HG03045 (cell line): Measurements from ENCODE around the gene CANT1.
"Not testable (repeated sequence)": the region's sequence is repeated elsewhere in the genome, so short reads cannot be mapped to it uniquely, and the experiment has no call there.

Experiments used
- ATAC-seq: cut with Tn5 transposase; IDR thresholded peaks from one replicate; pipeline ENCODE4 v1.9.1; 2021; ENCODE audit warnings: mild to moderate bottlenecking, moderate library complexity; ENCODE audit not compliant: unreplicated experiment

CANT1 gene

DNA sequence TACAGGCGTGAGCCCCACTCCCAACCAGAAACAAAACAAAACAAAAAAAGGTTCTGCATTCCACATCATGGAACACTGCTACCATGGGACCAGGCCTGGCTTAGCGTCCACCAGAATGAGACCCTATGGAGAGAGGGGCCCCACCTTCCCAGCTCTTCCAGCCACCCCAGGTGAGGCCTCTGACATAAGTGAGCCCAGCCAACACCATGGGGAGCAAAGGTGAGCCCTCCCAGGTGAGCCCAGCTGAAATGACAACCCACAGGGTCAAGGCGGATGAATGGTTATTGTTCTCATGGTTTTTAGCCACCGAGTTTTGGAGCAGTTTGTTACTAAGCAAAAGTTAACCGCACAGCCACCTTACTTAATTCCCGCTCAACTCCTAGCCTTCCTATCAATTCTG lies 46.2 kb downstream of the CANT1 start:
- ATAC-seq: no peak

- ATAC-seq: not testable (repeated sequence)
These were observed 46.6 kb downstream of the CANT1 start for GRCh38 chr17:78962984-78963348.

GRCh38 chr17:78962345-78962983 lies 47.1 kb downstream of the CANT1 start:
- no peak for ATAC-seq

DNA sequence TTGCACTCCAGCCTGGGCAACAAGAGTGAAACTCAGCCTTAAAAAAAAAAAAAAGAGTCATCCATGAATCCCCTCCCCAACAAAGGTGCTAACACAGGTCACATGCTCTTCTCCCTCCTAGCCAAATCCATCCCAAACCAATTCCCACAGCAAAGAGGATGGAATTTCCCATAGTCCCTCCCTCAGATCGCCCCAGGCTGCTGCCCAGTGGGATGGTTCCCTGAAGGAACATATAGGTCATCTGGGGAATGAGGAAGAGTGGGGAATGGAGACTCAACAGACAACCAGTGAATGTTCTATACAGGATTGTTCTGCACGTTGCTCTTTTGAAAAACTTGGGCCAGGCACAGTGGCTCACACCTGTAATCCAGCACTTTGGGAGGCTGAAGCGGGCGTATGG lies 48.0 kb downstream of the CANT1 start:
- ATAC-seq: no peak

DNA sequence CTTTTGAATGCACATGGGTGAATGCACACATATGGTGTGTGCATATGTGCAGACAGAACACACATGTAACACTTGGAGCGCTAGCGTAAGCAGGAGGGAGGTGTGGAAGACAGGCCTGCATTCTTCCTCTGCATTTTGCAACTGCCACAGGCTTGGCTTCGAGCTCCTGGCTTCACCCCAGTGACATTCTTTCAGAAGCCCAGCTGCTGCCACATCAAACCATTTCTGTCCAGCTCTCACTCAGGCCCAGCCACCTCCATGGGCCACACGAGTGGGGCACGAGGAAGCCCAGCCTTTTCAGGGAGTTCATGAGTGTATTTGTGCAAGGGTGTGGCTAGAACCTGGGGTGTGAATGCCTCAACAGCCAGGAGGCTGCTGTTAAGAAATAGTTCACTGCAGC lies 48.6 kb downstream of the CANT1 start:
- no peak for ATAC-seq

GRCh38 chr17:78959803-78960202 lies 49.8 kb downstream of the CANT1 start:
- no peak for ATAC-seq

- ATAC-seq: no peak
These were observed 50.9 kb downstream of the CANT1 start for GRCh38 chr17:78958641-78959127.

DNA sequence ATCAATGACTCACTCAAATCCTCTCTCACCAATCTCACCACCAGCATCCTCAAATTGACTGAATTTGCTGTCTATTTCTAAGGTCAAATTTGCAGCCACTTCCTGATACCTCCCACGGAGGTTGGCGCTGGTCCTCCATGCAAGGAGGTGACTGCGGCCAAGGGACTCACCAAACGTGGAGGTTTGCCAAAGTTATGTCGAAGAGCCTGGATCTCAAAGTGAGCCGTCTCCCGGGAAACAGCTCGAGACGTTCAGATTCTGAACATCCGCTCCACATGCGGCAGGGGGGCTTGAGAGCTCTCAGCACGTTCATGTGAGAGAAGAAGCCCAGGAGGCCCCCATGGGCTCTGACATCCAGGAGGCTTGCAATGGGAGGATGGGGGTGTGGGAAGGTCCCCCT lies 52.4 kb downstream of the CANT1 start:
- ATAC-seq: no peak

GRCh38 chr17:78956254-78956653 lies 53.3 kb downstream of the CANT1 start:
- ATAC-seq: no peak

- no peak for ATAC-seq
These were observed 54.9 kb downstream of the CANT1 start for GRCh38 chr17:78954684-78955083.

DNA sequence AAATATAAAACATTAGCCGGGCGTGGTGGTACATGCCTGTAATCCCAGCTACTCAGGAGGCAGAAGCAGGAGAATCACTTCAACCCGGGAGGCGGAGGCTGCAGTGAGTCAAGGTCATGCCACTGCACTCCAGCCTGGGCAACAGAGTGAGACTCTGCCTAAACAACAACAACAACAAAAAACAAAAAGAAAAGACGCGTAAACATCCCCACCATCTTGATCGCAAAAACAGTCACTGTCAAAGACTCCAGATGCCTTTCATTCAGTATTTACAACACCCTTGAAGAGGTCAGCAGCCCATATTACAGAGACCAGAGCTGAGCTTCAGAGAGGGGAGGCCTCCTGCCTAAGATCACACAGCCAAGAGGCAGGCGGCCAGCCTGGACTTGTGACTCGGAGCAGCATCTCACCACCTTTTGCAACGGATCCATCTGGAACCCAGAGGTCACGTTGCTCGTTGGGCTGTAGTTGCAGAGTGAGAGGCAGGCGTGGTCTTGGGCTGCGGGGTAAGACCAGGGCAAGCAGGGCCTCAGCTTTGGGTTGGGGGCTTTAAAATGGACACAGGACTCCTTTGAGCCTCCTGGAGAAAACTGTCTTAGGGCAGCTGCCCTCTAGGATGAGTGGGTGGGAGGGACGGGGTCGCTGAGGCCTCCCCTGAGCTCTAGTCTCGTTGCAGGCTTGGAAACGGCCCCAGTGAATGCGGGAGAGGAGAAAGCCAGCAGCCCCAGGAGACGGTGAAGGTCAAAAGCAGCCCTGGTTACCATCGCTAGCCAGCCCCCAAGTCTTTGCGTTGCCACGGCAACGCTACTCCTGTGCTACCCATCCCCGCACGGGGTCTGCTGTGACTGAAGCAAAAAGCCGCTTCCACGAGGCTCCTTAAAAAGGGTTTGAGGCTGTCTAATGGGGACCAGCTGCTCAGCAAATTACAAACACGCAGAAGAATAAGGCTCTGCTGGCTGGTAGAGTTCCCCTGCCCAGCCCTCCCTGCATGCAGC lies 55.9 kb downstream of the CANT1 start:
- ATAC-seq: no peak

DNA sequence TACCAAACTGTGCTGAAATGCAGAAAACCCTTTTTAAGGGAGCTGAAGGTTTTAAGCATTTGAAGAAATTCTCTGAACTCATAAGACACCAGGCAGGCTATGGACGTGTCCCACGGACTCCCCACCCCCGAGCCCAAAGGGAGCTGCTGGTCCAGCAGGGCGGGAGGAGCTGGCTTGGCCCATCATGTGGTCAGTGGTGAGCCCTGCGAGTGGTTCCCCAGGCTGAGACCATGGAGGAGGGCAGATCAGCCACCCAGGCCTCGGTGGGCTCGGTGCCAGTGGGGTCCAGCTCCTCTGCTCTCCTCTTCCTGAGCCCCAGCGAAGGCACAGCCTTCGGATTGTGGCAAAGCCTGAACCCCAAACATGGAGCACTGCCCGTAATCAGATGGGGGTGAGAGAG lies 56.9 kb downstream of the CANT1 start:
- ATAC-seq: no peak

DNA sequence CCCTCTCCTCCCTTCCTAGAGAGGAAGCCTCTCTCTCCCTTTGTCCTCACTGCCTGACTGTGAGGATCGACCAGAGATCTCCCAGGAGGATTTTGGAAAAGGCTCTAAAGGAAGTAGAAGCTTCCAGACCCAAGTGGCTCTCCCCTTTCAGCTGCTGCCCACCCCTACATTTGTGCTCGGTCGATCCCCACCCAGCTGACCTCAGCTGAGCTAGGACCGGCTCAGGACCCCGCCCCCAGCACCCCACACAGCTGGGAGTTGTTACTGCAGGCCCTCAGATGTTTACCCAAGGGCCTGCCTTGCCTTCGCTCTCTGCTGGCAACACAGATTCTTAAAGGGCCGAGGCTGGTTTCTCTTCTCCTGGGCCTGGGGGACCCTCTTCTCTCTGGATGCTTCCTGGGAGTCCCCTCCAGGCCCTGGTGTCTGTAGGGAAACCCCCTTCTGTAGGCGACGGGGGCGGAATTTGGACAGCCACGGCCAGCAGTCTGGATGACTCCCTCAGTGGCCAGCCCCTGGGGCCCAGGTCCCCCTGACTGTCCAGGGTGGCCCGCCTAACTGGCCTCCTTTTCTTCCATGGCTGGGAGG lies 57.5 kb downstream of the CANT1 start:
- no peak for ATAC-seq

GRCh38 chr17:78950870-78951269 lies 58.7 kb downstream of the CANT1 start:
- ATAC-seq: no peak

GRCh38 chr17:78947235-78948149 lies 62.1 kb downstream of the CANT1 start:
- ATAC-seq: no peak

DNA sequence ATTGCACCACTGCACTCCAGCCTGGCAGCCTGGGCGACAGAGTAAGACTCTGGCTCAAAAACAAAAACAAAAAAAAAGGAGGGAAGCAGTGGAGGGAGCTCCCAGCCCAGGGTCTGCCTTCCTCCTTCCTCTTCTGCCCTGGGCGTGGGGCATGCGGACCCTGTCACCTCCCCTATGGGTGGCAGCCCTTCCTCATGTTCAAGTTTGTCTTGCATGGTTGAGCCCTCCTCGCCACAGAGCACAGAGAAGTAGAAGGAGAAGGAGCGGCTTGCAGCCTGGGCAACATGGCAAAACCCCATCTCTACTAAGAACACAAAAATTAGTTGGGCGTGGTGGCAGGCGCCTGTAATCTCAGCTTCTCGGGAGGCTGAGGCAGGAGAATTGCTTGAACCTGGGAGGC lies 62.9 kb downstream of the CANT1 start:
- no peak for ATAC-seq

DNA sequence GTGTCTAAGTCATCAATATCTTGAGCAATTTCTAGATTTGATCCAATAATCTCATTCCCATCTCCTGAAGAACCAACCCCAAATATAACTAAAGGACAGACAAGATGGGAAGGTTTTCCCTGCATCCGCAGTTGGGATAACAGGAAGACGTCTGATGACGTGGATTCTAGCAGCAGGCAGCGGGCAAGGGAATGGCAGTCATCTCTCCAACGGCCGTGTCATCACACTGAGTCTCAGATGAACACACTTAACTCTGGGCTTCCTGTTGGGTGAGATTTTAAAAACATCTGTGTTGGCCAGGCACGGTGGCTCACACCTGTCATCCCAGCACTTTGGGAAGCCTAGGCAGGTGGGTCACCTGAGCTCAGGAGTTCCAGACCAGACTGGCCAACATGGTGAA lies 63.4 kb downstream of the CANT1 start:
- no peak for ATAC-seq

- not testable (repeated sequence) for ATAC-seq
These were observed 64.1 kb downstream of the CANT1 start for GRCh38 chr17:78945455-78945854.

- no peak for ATAC-seq
These were observed 64.6 kb downstream of the CANT1 start for GRCh38 chr17:78944956-78945355.

- no peak for ATAC-seq
These were observed 65.5 kb downstream of the CANT1 start for GRCh38 chr17:78944026-78944425.
